ENCODE data around the gene DNM2. TPM values are rescaled to one million over a fixed set of nuclear protein-coding genes. Genes with fewer than 3 reads are reported as not detected.

Gene DNM2
- total and polyA plus RNA-seq, 7 experiments from 2014 or later: 49.1 to 340 (median 269) TPM

GRCh38 chr19:10736189-10736588 lies 18.3 kb downstream of the DNM2 start:
- intact Hi-C loops (cut with micrococcal nuclease): no loop called here
- ChIA-PET CTCF (no interaction called here), POLR2A (no interaction called here)
- no peak for ATAC-seq
- no peak for DNase-seq
- peaks cover 0 to 11% (median 0%) of the 10 kb centered on the region in 3 experiments for H3K36me3 ChIP-seq (ENCODE audit: control insufficient read depth in 2 of 3, insufficient read depth in 3 of 3, low read length in 3 of 3)
- Mint-ChIP-seq H3K27me3 (no peaks in the 10 kb centered on the region), H3K4me1 (peaks cover 16 to 64% (median 44%) of the 10 kb centered on the region in 7 donors), H3K36me3 (peaks cover 0 to 41% (median 5%) of the 10 kb centered on the region in 5 donors), H3K9me3 (peaks cover 0 to 5% (median 0%) of the 10 kb centered on the region in 11 donors), H3K4me3 (no peak overlapping the region), H3K27ac (peak overlapping the region in 5 of 9 donors; percentile 40 to 80 (median 67))
- no peak overlapping the region for H3K27ac ChIP-seq (ENCODE audit: low read depth, low read length)
- H3K4me3 ChIP-seq (ENCODE audit: low read length): no peak overlapping the region
- H3K27me3 ChIP-seq (ENCODE audit: control insufficient read depth in 2 of 2, insufficient read depth in 2 of 2, low read length in 2 of 2): no peaks in the 10 kb centered on the region
- no peaks in the 10 kb centered on the region for H3K9me3 ChIP-seq (ENCODE audit: control insufficient read depth in 2 of 3, low read length in 3 of 3)
- H3K4me1 ChIP-seq (ENCODE audit: control insufficient read depth in 2 of 2, insufficient read depth in 2 of 2, low read length in 2 of 2): peaks cover 4 to 8% of the 10 kb centered on the region in 2 donors

GRCh38 chr19:10736916-10737551 lies 19.2 kb downstream of the DNM2 start:
- peak overlapping the region in 1 of 10 donors; percentile 21 for H3K4me3 Mint-ChIP-seq
- POLR2A ChIA-PET: no interaction called here
- Histone ChIP-seq H3K9me3 (ENCODE audit: control insufficient read depth in 2 of 3, low read length in 3 of 3) (no peaks in the 10 kb centered on the region), H3K27me3 (ENCODE audit: control insufficient read depth in 2 of 2, insufficient read depth in 2 of 2, low read length in 2 of 2) (no peaks in the 10 kb centered on the region), H3K36me3 (ENCODE audit: control insufficient read depth in 2 of 3, insufficient read depth in 3 of 3, low read length in 3 of 3) (peaks cover 0 to 11% (median 0%) of the 10 kb centered on the region in 3 experiments), H3K27ac (ENCODE audit: low read depth, low read length) (no peak overlapping the region), H3K4me1 (ENCODE audit: control insufficient read depth in 2 of 2, insufficient read depth in 2 of 2, low read length in 2 of 2) (peaks cover under 1 to 3% of the 10 kb centered on the region in 2 donors), H3K4me3 (ENCODE audit: low read length) (no peak overlapping the region)
- H3K27ac Mint-ChIP-seq: peak overlapping the region in 7 of 9 donors; percentile 29 to 83 (median 67)
- no peaks in the 10 kb centered on the region for H3K27me3 Mint-ChIP-seq
- peaks cover 0 to 5% (median 0%) of the 10 kb centered on the region in 11 donors for H3K9me3 Mint-ChIP-seq
- DNase-seq (no peak), ATAC-seq (no peak)
- CTCF ChIA-PET: no interaction called here
- peaks cover 16 to 63% (median 45%) of the 10 kb centered on the region in 7 donors for H3K4me1 Mint-ChIP-seq
- intact Hi-C loops (cut with micrococcal nuclease): no loop called here
- peaks cover 0 to 46% (median 8%) of the 10 kb centered on the region in 5 donors for H3K36me3 Mint-ChIP-seq

GRCh38 chr19:10737722-10738121 lies 19.8 kb downstream of the DNM2 start:
- no peaks in the 10 kb centered on the region for H3K9me3 ChIP-seq (ENCODE audit: control insufficient read depth in 2 of 3, low read length in 3 of 3)
- peak overlapping the region in 1 of 10 donors; percentile 2 for H3K4me3 Mint-ChIP-seq

GRCh38 chr19:10740798-10741197 lies 22.9 kb downstream of the DNM2 start:
- Histone ChIP-seq H3K27me3 (ENCODE audit: control insufficient read depth in 2 of 2, insufficient read depth in 2 of 2, low read length in 2 of 2) (no peaks in the 10 kb centered on the region), H3K4me1 (ENCODE audit: control insufficient read depth in 2 of 2, insufficient read depth in 2 of 2, low read length in 2 of 2) (peaks cover 0 to 8% of the 10 kb centered on the region in 2 donors), H3K27ac (ENCODE audit: low read depth, low read length) (no peak overlapping the region), H3K4me3 (ENCODE audit: low read length) (no peak overlapping the region), H3K9me3 (ENCODE audit: control insufficient read depth in 2 of 3, low read length in 3 of 3) (no peaks in the 10 kb centered on the region), H3K36me3 (ENCODE audit: control insufficient read depth in 2 of 3, insufficient read depth in 3 of 3, low read length in 3 of 3) (peaks cover 0 to 22% (median 0%) of the 10 kb centered on the region in 3 experiments)
- ChIA-PET CTCF (no interaction called here), POLR2A (no interaction called here)
- Mint-ChIP-seq H3K36me3 (peaks cover 0 to 47% (median 8%) of the 10 kb centered on the region in 5 donors), H3K4me1 (peaks cover 17 to 74% (median 52%) of the 10 kb centered on the region in 7 donors), H3K4me3 (no peak overlapping the region), H3K9me3 (peaks cover 0 to 5% (median 0%) of the 10 kb centered on the region in 11 donors), H3K27ac (peak overlapping the region in 7 of 9 donors; percentile 15 to 80 (median 48)), H3K27me3 (no peaks in the 10 kb centered on the region)
- DNase-seq (no peak), ATAC-seq (no peak)
- intact Hi-C loops (cut with micrococcal nuclease): no loop called here

More at GRCh38 chr19:10737722-10738121, 19.8 kb downstream of the DNM2 start:
- no peak overlapping the region for H3K4me3 ChIP-seq (ENCODE audit: low read length)
- H3K27me3 ChIP-seq (ENCODE audit: control insufficient read depth in 2 of 2, insufficient read depth in 2 of 2, low read length in 2 of 2): no peaks in the 10 kb centered on the region
- Mint-ChIP-seq H3K4me1 (peaks cover 17 to 67% (median 49%) of the 10 kb centered on the region in 7 donors), H3K27ac (peak overlapping the region in 6 of 9 donors; percentile 54 to 83 (median 72)), H3K27me3 (no peaks in the 10 kb centered on the region), H3K36me3 (peaks cover 0 to 51% (median 8%) of the 10 kb centered on the region in 5 donors), H3K9me3 (peaks cover 0 to 5% (median 0%) of the 10 kb centered on the region in 11 donors)
- DNase-seq (no peak), ATAC-seq (no peak)
- H3K4me1 ChIP-seq (ENCODE audit: control insufficient read depth in 2 of 2, insufficient read depth in 2 of 2, low read length in 2 of 2): peaks cover 0 to 8% of the 10 kb centered on the region in 2 donors
- no peak overlapping the region for H3K27ac ChIP-seq (ENCODE audit: low read depth, low read length)
- CTCF ChIA-PET: no interaction called here
- POLR2A ChIA-PET: no interaction called here
- intact Hi-C loops (cut with micrococcal nuclease): no loop called here
- peaks cover 0 to 11% (median 0%) of the 10 kb centered on the region in 3 experiments for H3K36me3 ChIP-seq (ENCODE audit: control insufficient read depth in 2 of 3, insufficient read depth in 3 of 3, low read length in 3 of 3)

- intact Hi-C loops (cut with micrococcal nuclease): no loop called here
- peaks cover 16 to 69% (median 54%) of the 10 kb centered on the region in 7 donors for H3K4me1 Mint-ChIP-seq
- peak overlapping the region in 3 of 10 donors; percentile 16 to 23 (median 17) for H3K4me3 Mint-ChIP-seq
Measured at GRCh38 chr19:10742476-10742875, 24.6 kb downstream of the DNM2 start.

GRCh38 chr19:10744253-10744798 lies 26.4 kb downstream of the DNM2 start:
- Histone ChIP-seq H3K27ac (ENCODE audit: low read depth, low read length) (no peak overlapping the region), H3K27me3 (ENCODE audit: control insufficient read depth in 2 of 2, insufficient read depth in 2 of 2, low read length in 2 of 2) (no peaks in the 10 kb centered on the region), H3K4me1 (ENCODE audit: control insufficient read depth in 2 of 2, insufficient read depth in 2 of 2, low read length in 2 of 2) (peaks cover 7 to 32% of the 10 kb centered on the region in 2 donors), H3K36me3 (ENCODE audit: control insufficient read depth in 2 of 3, insufficient read depth in 3 of 3, low read length in 3 of 3) (peaks cover 0 to 11% (median 0%) of the 10 kb centered on the region in 3 experiments), H3K4me3 (ENCODE audit: low read length) (no peak overlapping the region), H3K9me3 (ENCODE audit: control insufficient read depth in 2 of 3, low read length in 3 of 3) (no peaks in the 10 kb centered on the region)
- Mint-ChIP-seq H3K4me1 (peaks cover 26 to 75% (median 58%) of the 10 kb centered on the region in 7 donors), H3K36me3 (peaks cover 0 to 27% (median 8%) of the 10 kb centered on the region in 5 donors), H3K4me3 (no peak overlapping the region), H3K27me3 (no peaks in the 10 kb centered on the region), H3K27ac (peak overlapping the region in 8 of 9 donors; percentile 6 to 71 (median 32)), H3K9me3 (peaks cover 0 to 5% (median 0%) of the 10 kb centered on the region in 11 donors)
- intact Hi-C loops (cut with micrococcal nuclease): no loop called here
- ChIA-PET CTCF (no interaction called here), POLR2A (no interaction called here)
- ATAC-seq: no peak
- no peak for DNase-seq

More at GRCh38 chr19:10742476-10742875, 24.6 kb downstream of the DNM2 start:
- ChIA-PET POLR2A (interaction anchor here (0.6 to 0.8 kb wide), 3 partner anchors 17 to 189 kb away, joined by 3 read pairs; no protein-coding TSS in a partner anchor), CTCF (no interaction called here)
- Histone ChIP-seq H3K27me3 (ENCODE audit: control insufficient read depth in 2 of 2, insufficient read depth in 2 of 2, low read length in 2 of 2) (no peaks in the 10 kb centered on the region), H3K9me3 (ENCODE audit: control insufficient read depth in 2 of 3, low read length in 3 of 3) (no peaks in the 10 kb centered on the region), H3K4me1 (ENCODE audit: control insufficient read depth in 2 of 2, insufficient read depth in 2 of 2, low read length in 2 of 2) (peaks cover 6 to 14% of the 10 kb centered on the region in 2 donors), H3K4me3 (ENCODE audit: low read length) (no peak overlapping the region), H3K27ac (ENCODE audit: low read depth, low read length) (no peak overlapping the region), H3K36me3 (ENCODE audit: control insufficient read depth in 2 of 3, insufficient read depth in 3 of 3, low read length in 3 of 3) (peaks cover 0 to 11% (median 0%) of the 10 kb centered on the region in 3 experiments)
- H3K9me3 Mint-ChIP-seq: peaks cover 0 to 5% (median 0%) of the 10 kb centered on the region in 11 donors
- H3K36me3 Mint-ChIP-seq: peaks cover 0 to 36% (median 8%) of the 10 kb centered on the region in 5 donors
- ATAC-seq (no peak), DNase-seq (no peak)
- peak overlapping the region in 8 of 9 donors; percentile 33 to 91 (median 68) for H3K27ac Mint-ChIP-seq
- no peaks in the 10 kb centered on the region for H3K27me3 Mint-ChIP-seq
